Hepatocyte (in vitro differentiated cells): ENCODE data around the gene SFXN4.

Experiments used
- EZH2 ChIP-seq: fragments of 200-600 bp; sonication (generic); IDR thresholded peaks from 2 replicates; pipeline ENCODE4 v1.6.1; 2016; ENCODE audit warnings: antibody characterized with exemption, mild to moderate bottlenecking, borderline replicate concordance
- EZH2phosphoT487 ChIP-seq: fragments of 200-600 bp; sonication (generic); IDR thresholded peaks from one replicate; pipeline ENCODE4 v1.6.1; 2018; ENCODE audit warnings: antibody characterized with exemption, mild to moderate bottlenecking, low read depth, moderate library complexity; ENCODE audit not compliant: unreplicated experiment, severe bottlenecking
- TF ChIP-seq, protein P1 (sequence below): fragments of 200-600 bp; sonication (generic); IDR thresholded peaks from 2 replicates; pipeline ENCODE4 v1.5.1; 2016; ENCODE audit warnings: antibody characterized with exemption, mild to moderate bottlenecking; ENCODE audit not compliant: poor library complexity

DNA sequence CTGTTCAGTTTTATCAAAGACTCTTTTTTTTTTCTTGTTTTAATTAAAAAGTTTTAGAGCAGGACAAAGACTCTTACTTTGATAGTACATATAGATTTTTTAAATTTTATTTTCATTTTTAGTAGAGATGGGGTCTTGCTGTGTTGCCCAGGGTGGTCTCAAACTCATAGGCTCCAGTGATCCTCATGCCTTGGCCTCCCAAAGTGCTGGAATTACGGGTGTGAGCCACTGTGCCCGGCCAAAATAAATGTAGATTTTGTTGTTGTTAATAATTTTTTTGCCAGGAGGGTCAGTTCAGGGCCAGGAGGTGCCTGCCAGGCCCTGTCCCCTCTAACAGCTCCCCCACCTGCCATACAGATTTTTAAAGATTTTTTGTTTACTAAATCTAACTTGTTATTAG is 44.6 kb downstream of the SFXN4 start:
- TF ChIP-seq, protein P1, sequence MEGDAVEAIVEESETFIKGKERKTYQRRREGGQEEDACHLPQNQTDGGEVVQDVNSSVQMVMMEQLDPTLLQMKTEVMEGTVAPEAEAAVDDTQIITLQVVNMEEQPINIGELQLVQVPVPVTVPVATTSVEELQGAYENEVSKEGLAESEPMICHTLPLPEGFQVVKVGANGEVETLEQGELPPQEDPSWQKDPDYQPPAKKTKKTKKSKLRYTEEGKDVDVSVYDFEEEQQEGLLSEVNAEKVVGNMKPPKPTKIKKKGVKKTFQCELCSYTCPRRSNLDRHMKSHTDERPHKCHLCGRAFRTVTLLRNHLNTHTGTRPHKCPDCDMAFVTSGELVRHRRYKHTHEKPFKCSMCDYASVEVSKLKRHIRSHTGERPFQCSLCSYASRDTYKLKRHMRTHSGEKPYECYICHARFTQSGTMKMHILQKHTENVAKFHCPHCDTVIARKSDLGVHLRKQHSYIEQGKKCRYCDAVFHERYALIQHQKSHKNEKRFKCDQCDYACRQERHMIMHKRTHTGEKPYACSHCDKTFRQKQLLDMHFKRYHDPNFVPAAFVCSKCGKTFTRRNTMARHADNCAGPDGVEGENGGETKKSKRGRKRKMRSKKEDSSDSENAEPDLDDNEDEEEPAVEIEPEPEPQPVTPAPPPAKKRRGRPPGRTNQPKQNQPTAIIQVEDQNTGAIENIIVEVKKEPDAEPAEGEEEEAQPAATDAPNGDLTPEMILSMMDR: no peak
- TF ChIP-seq EZH2phosphoT487 (no peak), EZH2 (no peak)
